GM12892 (cell line): Measurements from ENCODE around the gene ZRSR2.
A peak's percentile ranks its signal among the peaks of the same experiment; 100 is the strongest.

Experiments used
- POLR2A ChIP-seq: IDR thresholded peaks from 2 replicates; pipeline ENCODE4 v1.6.1; 2011; ENCODE audit warnings: low read depth, low read length, control low read depth
- POLR2AphosphoS5 ChIP-seq: IDR thresholded peaks from 2 replicates; pipeline ENCODE4 v1.6.1; 2011; ENCODE audit warnings: low read depth, low read length, control low read depth

- TF ChIP-seq POLR2AphosphoS5 (peak; percentile 75; the same call in 1 of the 2 replicates), POLR2A (peak; percentile 81)
These were observed at the start of gene ZRSR2 for GRCh38 chrX:15789979-15790768.
